NCI-H460 (cell line): ENCODE data around the gene KRTAP24-1. TPM values are rescaled to one million over a fixed set of nuclear protein-coding genes. Genes with fewer than 3 reads are reported as not detected.

Experiments
- DNase-seq: peaks from one replicate; pipeline ENCODE4 v3.0.0-alpha.2; 2016; ENCODE audit warnings: low read depth; ENCODE audit errors: extremely low read depth
- polyA plus RNA-seq: library from polyadenylated mRNA; depleted of rRNA; stranded (reverse); fragments of >200 nt; gene quantifications from 2 replicates; pipeline ENCODE4 v1.2.3, GENCODE V29; 2014; cell fraction: nucleus; rRNA removed
- total RNA-seq: library from RNA; depleted of rRNA; stranded (reverse); fragments of >200 nt; shearing (Covaris generic); gene quantifications from 2 replicates; pipeline ENCODE4 v1.2.3, GENCODE V29; 2014; rRNA removed

The KRTAP24-1 gene
- total RNA-seq: not detected in 2 replicates
- polyA plus RNA-seq: not detected in 2 replicates

GRCh38 chr21:30282850-30283249 is at the start of gene KRTAP24-1:
Gene KRTAP24-1, minus strand, starts transcription at chr21:30282950. Its CDS starts 18 bp downstream, at chr21:30282932.
- no peak for DNase-seq

- no peak for DNase-seq
These were observed 46.6 kb upstream of the KRTAP24-1 start for GRCh38 chr21:30329203-30329875.

GRCh38 chr21:30326390-30326789 is 43.6 kb upstream of the KRTAP24-1 start:
- DNase-seq: no peak

- no peak for DNase-seq
These were observed 37.5 kb upstream of the KRTAP24-1 start, which contains the start of gene KRTAP26-1 for GRCh38 chr21:30320215-30320614. Gene KRTAP26-1, minus strand, starts transcription at chr21:30320315. Its CDS starts 280 bp downstream, at chr21:30320035.

GRCh38 chr21:30315701-30316100 is 33.0 kb upstream of the KRTAP24-1 start:
- no peak for DNase-seq

GRCh38 chr21:30306884-30307283 is 24.1 kb upstream of the KRTAP24-1 start:
- no peak for DNase-seq

- DNase-seq: no peak
These were observed 22.4 kb upstream of the KRTAP24-1 start for GRCh38 chr21:30305136-30305535.

GRCh38 chr21:30289215-30289614 is 6.5 kb upstream of the KRTAP24-1 start, which contains the start of gene KRTAP25-1:
Gene KRTAP25-1, minus strand, starts transcription at chr21:30289514. Its CDS starts 24 bp downstream, at chr21:30289490.
- no peak for DNase-seq

GRCh38 chr21:30271611-30272010 is 11.1 kb downstream of the KRTAP24-1 start:
- no peak for DNase-seq

- DNase-seq: no peak
These were observed 11.6 kb downstream of the KRTAP24-1 start for GRCh38 chr21:30271156-30271555.

GRCh38 chr21:30269803-30270530 is 12.8 kb downstream of the KRTAP24-1 start:
- DNase-seq: no peak

GRCh38 chr21:30268608-30269197 is 14.0 kb downstream of the KRTAP24-1 start:
- no peak for DNase-seq

- DNase-seq: peak; percentile 32
These were observed 25.0 kb downstream of the KRTAP24-1 start for GRCh38 chr21:30257773-30258172.

GRCh38 chr21:30256100-30256499 is 26.6 kb downstream of the KRTAP24-1 start:
- DNase-seq: no peak

GRCh38 chr21:30255679-30256078 is 27.1 kb downstream of the KRTAP24-1 start:
- DNase-seq: no peak

- no peak for DNase-seq
These were observed 31.0 kb downstream of the KRTAP24-1 start for GRCh38 chr21:30251781-30252180.

- no peak for DNase-seq
These were observed 32.8 kb downstream of the KRTAP24-1 start for GRCh38 chr21:30249936-30250335.

GRCh38 chr21:30248844-30249243 is 33.9 kb downstream of the KRTAP24-1 start:
- DNase-seq: no peak

- DNase-seq: no peak
These were observed 37.7 kb downstream of the KRTAP24-1 start for GRCh38 chr21:30245061-30245460.

- DNase-seq: no peak
These were observed 39.1 kb downstream of the KRTAP24-1 start for GRCh38 chr21:30243691-30244090.

GRCh38 chr21:30240661-30241060 is 42.1 kb downstream of the KRTAP24-1 start:
- DNase-seq: no peak
